Mucosa of stomach (tissue), 1 donor: ENCODE measurements around the gene LRP1-AS.

Experiments
- H3K27me3 ChIP-seq: one replicate; pipeline ENCODE4 v1.7.0; 2013; ENCODE audit warnings: mild to moderate bottlenecking, low read length; ENCODE audit not compliant: control insufficient read depth, insufficient read depth
- H3K36me3 ChIP-seq: one replicate; pipeline ENCODE4 v1.7.0; 2013; ENCODE audit warnings: low read length; ENCODE audit not compliant: control insufficient read depth, insufficient read depth
- H3K4me1 ChIP-seq: one replicate; pipeline ENCODE4 v1.7.0; 2013; ENCODE audit warnings: mild to moderate bottlenecking, low read length; ENCODE audit not compliant: control insufficient read depth, insufficient read depth
- H3K4me3 ChIP-seq: one replicate; pipeline ENCODE4 v1.7.0; 2013; ENCODE audit warnings: low read length
- H3K9ac ChIP-seq: one replicate; pipeline ENCODE4 v1.7.0; 2013; ENCODE audit warnings: mild to moderate bottlenecking, low read length, moderate library complexity
- H3K9me3 ChIP-seq: one replicate; pipeline ENCODE4 v1.7.0; 2013; ENCODE audit warnings: mild to moderate bottlenecking, low read length, moderate library complexity; ENCODE audit not compliant: control insufficient read depth
- donor health status: Pancreatic carcinoma.

Gene LRP1-AS

DNA sequence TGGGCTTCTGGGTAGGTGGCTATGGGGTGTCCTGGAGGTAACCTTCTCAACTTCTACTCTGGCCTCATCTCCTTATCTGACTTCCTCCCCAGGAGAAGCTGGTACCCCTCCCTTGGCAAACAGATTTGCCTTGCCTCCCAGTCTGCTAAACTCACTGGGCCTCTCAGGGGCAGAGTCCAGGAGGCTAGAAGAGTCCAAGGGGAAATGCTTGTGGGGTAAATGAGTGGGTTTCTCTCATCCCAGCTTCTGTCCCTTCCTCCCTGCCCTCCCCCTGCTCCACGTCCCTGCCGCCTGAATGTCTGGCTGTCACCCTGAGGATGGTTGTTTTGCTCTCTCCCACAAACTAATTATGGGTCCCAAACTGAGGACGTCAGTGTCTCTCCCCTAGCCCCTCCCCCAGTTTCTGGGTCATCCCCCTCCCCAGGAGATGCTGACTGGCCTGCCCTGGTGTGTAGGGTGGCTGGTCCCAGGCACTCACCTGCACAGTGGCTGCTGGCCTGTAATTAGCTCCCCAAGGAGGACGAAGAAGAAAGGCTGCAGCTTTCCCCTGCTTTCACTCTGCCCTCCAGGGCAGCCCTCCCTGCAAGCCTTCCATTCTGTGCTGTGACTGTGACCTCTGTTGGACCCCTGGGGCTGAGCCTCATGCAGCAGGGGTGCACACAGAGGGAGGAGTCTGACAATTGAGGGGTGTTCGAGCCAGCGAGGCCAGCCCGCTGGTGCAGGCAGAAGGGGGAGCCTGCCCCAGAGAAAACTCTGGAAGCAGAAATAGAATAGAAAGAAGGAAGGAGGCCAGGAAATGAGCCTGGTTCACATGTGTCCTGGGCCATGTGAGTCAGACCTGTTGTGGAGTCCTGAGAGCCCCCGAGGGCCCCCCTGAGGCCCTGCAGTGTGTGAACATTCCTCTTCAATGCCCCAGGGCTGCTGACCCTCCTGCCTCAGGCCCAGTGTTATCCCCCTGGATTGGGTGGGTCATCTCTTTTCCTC lies at the start of gene LRP1-AS:
LRP1-AS (minus strand) TSS at position 659 of the 984 bp plus-strand sequence.
- H3K9me3 ChIP-seq, result no peaks in the 10 kb centered on the region
- H3K4me1 ChIP-seq, result peaks cover 63% of the 10 kb centered on the region
- peak within 1 kb of the TSS; percentile 62 for H3K9ac ChIP-seq
- peak within 1 kb of the TSS; percentile 21 for H3K4me3 ChIP-seq
- no peaks in the 10 kb centered on the region for H3K27me3 ChIP-seq
- H3K36me3 ChIP-seq, result peaks cover 16% of the 10 kb centered on the region

DNA sequence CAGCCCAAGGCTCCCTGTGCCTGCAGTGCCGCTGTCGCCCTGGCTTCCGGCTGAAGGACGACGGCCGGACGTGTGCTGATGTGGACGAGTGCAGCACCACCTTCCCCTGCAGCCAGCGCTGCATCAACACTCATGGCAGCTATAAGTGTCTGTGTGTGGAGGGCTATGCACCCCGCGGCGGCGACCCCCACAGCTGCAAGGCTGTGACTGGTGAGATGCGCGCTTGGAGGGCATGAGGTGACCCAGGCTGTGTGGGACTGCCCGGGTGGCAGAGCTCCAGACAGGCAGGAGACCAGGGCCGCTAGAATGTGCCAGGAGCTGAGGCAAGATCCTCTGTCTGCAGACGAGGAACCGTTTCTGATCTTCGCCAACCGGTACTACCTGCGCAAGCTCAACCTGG lies 49.5 kb upstream of the LRP1-AS start:
- Histone ChIP-seq H3K4me1 (no peaks in the 10 kb centered on the region), H3K27me3 (no peaks in the 10 kb centered on the region), H3K9ac (no peak overlapping the region), H3K36me3 (peaks cover 34% of the 10 kb centered on the region), H3K9me3 (no peaks in the 10 kb centered on the region), H3K4me3 (no peak overlapping the region)

DNA sequence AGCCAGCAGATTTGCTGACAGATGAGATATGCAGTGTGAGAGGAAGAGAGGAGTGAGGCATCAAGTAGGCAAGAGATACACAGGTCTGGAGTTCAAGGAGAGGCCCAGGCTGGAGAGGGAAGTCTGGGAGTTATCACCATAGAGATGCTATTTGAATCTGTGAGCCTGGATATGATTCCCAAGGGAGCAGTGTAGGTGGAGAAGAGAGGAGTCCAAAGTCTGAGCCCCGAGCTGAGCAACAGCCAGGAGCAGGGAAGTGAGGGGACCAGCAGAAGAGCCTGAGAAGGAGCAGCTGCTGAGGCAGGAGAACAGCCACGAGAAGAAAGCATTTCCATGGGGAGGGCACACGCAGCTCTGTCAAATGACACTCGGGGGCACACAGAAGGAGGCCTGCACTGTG lies 49.0 kb upstream of the LRP1-AS start:
- Histone ChIP-seq H3K4me1 (no peaks in the 10 kb centered on the region), H3K9me3 (no peaks in the 10 kb centered on the region), H3K4me3 (no peak overlapping the region), H3K36me3 (peaks cover 40% of the 10 kb centered on the region), H3K27me3 (no peaks in the 10 kb centered on the region), H3K9ac (no peak overlapping the region)

DNA sequence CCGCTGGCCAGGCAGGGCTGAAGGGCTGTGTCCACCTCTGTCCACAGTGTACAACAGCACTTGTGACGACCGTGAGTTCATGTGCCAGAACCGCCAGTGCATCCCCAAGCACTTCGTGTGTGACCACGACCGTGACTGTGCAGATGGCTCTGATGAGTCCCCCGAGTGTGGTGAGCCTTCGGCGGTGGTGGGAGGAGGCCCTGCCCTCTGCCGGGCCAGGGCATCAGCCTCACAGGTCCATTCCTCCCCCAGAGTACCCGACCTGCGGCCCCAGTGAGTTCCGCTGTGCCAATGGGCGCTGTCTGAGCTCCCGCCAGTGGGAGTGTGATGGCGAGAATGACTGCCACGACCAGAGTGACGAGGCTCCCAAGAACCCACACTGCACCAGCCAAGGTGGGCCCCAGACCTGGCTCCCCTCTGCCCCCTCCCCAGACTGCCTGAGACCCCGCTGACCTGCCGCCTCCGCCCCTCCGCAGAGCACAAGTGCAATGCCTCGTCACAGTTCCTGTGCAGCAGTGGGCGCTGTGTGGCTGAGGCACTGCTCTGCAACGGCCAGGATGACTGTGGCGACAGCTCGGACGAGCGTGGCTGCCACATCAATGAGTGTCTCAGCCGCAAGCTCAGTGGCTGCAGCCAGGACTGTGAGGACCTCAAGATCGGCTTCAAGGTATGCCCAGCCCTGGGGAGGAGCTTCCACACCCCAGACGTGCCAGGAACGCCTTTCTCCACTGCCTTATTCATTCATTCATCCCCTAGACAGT lies 48.4 kb upstream of the LRP1-AS start:
- no peaks in the 10 kb centered on the region for H3K27me3 ChIP-seq
- peaks cover 41% of the 10 kb centered on the region for H3K36me3 ChIP-seq
- no peaks in the 10 kb centered on the region for H3K4me1 ChIP-seq
- no peak overlapping the region for H3K4me3 ChIP-seq
- no peak overlapping the region for H3K9ac ChIP-seq
- H3K9me3 ChIP-seq, result no peaks in the 10 kb centered on the region

DNA sequence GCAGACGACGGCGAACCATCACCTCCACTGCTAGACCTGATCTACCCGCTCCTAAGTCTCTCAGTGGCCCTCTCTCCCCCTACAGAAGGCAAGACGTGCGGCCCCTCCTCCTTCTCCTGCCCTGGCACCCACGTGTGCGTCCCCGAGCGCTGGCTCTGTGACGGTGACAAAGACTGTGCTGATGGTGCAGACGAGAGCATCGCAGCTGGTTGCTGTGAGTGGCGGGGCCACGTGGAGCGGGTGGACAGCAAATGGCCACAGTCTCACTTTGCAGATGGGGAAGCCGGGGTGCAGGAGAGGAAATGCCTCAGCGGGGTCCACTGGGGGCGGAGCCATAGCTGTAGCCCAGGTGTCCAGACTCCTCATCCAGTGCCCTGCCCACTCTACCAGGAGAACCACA lies 47.8 kb upstream of the LRP1-AS start:
- Histone ChIP-seq H3K9me3 (no peaks in the 10 kb centered on the region), H3K4me1 (no peaks in the 10 kb centered on the region), H3K36me3 (peaks cover 43% of the 10 kb centered on the region), H3K9ac (no peak overlapping the region), H3K27me3 (no peaks in the 10 kb centered on the region), H3K4me3 (no peak overlapping the region)

DNA sequence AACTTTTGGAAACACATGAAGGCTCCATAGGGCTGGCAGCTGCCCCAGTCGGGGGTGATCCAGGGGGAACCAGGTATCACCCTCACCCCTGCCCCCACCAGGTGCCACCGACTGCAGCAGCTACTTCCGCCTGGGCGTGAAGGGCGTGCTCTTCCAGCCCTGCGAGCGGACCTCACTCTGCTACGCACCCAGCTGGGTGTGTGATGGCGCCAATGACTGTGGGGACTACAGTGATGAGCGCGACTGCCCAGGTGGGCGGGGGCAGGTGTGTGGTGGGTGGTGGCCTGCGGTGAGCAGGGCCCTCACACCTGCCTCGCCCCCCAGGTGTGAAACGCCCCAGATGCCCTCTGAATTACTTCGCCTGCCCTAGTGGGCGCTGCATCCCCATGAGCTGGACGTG lies 46.8 kb upstream of the LRP1-AS start:
- Histone ChIP-seq H3K27me3 (no peaks in the 10 kb centered on the region), H3K4me3 (no peak overlapping the region), H3K4me1 (no peaks in the 10 kb centered on the region), H3K9me3 (no peaks in the 10 kb centered on the region), H3K36me3 (peaks cover 47% of the 10 kb centered on the region), H3K9ac (no peak overlapping the region)

DNA sequence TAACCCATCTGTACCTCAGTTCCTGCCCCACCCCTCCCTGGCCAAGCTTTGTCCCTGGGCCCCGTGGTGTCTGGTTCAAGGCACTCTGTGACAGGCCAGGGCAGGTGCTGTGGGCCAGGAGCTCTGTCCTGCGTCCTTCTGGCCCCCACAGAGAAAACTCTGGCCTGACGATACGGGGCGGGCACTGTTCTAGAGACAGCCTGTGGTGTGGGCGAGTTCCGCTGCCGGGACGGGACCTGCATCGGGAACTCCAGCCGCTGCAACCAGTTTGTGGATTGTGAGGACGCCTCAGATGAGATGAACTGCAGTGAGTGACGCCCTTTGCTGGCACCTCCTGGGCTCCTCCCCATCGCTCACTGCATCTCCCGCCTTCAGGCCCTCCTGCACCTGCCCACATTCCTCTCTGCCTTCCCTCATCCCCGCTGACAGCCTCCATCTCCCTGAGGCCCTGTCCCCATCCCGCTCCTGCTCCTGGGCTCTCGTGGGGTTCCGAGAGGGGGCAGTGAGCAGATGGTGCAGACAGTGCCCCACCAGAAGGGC lies 46.4 kb upstream of the LRP1-AS start:
- H3K9me3 ChIP-seq, result no peaks in the 10 kb centered on the region
- no peak overlapping the region for H3K4me3 ChIP-seq
- H3K27me3 ChIP-seq, result no peaks in the 10 kb centered on the region
- H3K36me3 ChIP-seq, result peaks cover 45% of the 10 kb centered on the region
- H3K4me1 ChIP-seq, result no peaks in the 10 kb centered on the region
- no peak overlapping the region for H3K9ac ChIP-seq

DNA sequence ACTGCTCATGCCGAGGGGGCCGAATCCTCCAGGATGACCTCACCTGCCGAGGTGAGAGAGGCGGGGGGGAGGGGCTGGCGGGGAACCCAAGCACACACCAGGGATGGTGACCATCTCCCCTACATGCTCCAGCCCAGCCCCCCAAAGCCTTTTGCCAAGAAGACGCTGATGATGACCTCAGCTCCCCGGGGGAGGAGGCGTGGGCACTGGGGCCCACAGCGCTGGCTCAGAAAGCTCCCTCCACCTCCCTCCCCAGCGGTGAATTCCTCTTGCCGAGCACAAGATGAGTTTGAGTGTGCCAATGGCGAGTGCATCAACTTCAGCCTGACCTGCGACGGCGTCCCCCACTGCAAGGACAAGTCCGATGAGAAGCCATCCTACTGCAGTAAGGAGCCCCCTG lies 45.5 kb upstream of the LRP1-AS start:
- Histone ChIP-seq H3K27me3 (no peaks in the 10 kb centered on the region), H3K9ac (no peak overlapping the region), H3K4me3 (no peak overlapping the region), H3K9me3 (no peaks in the 10 kb centered on the region), H3K4me1 (no peaks in the 10 kb centered on the region), H3K36me3 (peaks cover 42% of the 10 kb centered on the region)

DNA sequence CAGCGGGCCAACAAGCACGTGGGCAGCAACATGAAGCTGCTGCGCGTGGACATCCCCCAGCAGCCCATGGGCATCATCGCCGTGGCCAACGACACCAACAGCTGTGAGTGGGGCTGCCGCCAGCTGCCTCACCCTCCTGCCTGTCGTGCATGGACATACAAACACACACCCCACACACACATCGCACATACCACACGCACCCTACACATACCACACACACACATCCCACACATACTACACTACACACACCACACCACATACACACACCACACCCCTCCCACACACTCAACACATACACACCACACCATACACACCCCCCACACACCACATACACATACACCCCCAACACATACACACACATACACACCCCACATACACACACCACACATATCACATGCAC lies 44.0 kb upstream of the LRP1-AS start:
- no peak overlapping the region for H3K4me3 ChIP-seq
- peaks cover 50% of the 10 kb centered on the region for H3K36me3 ChIP-seq
- no peaks in the 10 kb centered on the region for H3K27me3 ChIP-seq
- H3K4me1 ChIP-seq, result no peaks in the 10 kb centered on the region
- H3K9ac ChIP-seq, result no peak overlapping the region
- no peaks in the 10 kb centered on the region for H3K9me3 ChIP-seq

DNA sequence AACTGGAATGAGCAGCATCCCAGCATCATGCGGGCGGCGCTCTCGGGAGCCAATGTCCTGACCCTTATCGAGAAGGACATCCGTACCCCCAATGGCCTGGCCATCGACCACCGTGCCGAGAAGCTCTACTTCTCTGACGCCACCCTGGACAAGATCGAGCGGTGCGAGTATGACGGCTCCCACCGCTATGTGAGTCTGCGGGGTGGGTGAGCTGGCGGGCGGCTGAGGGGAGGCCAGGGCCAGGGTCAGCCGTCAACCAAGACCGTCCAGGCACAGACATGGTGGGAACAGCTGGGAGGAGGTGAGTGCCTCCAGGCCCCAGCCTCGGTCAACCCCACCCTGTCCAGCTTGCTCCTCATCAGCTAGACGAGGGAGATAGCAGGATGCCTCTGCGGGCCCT lies 43.4 kb upstream of the LRP1-AS start:
- no peaks in the 10 kb centered on the region for H3K27me3 ChIP-seq
- peaks cover 49% of the 10 kb centered on the region for H3K36me3 ChIP-seq
- no peak overlapping the region for H3K9ac ChIP-seq
- H3K4me3 ChIP-seq, result no peak overlapping the region
- no peaks in the 10 kb centered on the region for H3K9me3 ChIP-seq
- H3K4me1 ChIP-seq, result no peaks in the 10 kb centered on the region

DNA sequence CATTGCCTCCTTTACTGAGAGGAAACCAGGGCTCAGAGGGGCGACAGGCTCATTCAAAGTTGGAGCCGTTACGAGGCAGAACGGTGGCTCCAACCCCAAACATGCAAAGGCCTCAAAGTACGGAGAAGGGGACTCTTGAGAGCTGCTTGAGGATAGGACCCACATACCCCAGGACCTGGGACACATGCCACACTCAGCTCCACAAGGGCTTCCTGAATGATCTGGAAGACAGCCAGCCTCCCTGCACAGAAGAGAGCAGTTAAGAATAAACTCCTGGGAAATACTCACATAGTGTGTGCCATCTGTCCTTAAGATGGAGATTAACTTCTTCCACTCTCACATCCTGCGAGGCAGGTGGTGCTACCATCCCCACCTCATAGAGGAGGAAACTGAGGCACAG lies 42.6 kb upstream of the LRP1-AS start:
- Histone ChIP-seq H3K9ac (no peak overlapping the region), H3K36me3 (peaks cover 52% of the 10 kb centered on the region), H3K9me3 (no peaks in the 10 kb centered on the region), H3K4me3 (no peak overlapping the region), H3K4me1 (no peaks in the 10 kb centered on the region), H3K27me3 (no peaks in the 10 kb centered on the region)

DNA sequence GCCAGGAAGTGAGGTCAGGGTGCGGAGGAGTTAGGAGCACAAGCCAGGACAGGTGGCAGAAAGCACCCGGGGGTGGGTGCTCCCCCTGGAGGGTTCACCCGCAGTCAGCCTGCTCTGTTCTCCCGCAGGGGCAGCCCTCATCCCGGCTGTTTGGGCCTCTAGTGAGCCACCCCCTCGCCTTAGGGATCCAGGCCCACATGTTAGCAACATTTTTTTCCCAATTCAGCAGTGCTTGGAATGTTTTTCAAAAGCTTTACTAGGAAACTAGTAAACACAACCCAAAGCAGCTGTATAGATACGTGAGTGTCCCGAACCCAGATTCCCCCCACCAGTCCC lies 40.6 kb upstream of the LRP1-AS start:
- no peaks in the 10 kb centered on the region for H3K9me3 ChIP-seq
- no peak overlapping the region for H3K4me3 ChIP-seq
- H3K27me3 ChIP-seq, result no peaks in the 10 kb centered on the region
- peaks cover 3% of the 10 kb centered on the region for H3K4me1 ChIP-seq
- H3K9ac ChIP-seq, result no peak overlapping the region
- peaks cover 62% of the 10 kb centered on the region for H3K36me3 ChIP-seq
